GM18519 (cell line): ENCODE data around the gene A2M.

Experiments used
- ATAC-seq: cut with Tn5 transposase; IDR thresholded peaks from one replicate; pipeline ENCODE4 v1.9.1; 2021; ENCODE audit warnings: mild to moderate bottlenecking, moderate library complexity; ENCODE audit not compliant: unreplicated experiment, low FRiP score

Gene A2M

GRCh38 chr12:9075138-9075535, 40.6 kb downstream of the A2M start:
- ATAC-seq = no peak

GRCh38 chr12:9074484-9075137, 41.1 kb downstream of the A2M start:
- no peak for ATAC-seq

- no peak for ATAC-seq
These were observed 42.6 kb downstream of the A2M start for GRCh38 chr12:9073076-9073475.

GRCh38 chr12:9072481-9073038, 43.2 kb downstream of the A2M start:
- ATAC-seq = no peak

GRCh38 chr12:9071969-9072368, 43.8 kb downstream of the A2M start:
- ATAC-seq = no peak

- no peak for ATAC-seq
These were observed 44.2 kb downstream of the A2M start for GRCh38 chr12:9071518-9071917.

GRCh38 chr12:9070351-9070750, 45.4 kb downstream of the A2M start:
- ATAC-seq = no peak

- ATAC-seq = no peak
These were observed 47.1 kb downstream of the A2M start for GRCh38 chr12:9068600-9068999.

- ATAC-seq = no peak
These were observed 47.6 kb downstream of the A2M start for GRCh38 chr12:9068086-9068485.

GRCh38 chr12:9066755-9067423, 48.8 kb downstream of the A2M start:
- no peak for ATAC-seq

- ATAC-seq = no peak
These were observed 49.5 kb downstream of the A2M start for GRCh38 chr12:9066183-9066623.

GRCh38 chr12:9065607-9065856, 50.2 kb downstream of the A2M start:
- no peak for ATAC-seq

GRCh38 chr12:9064815-9065606, 50.7 kb downstream of the A2M start:
- ATAC-seq = no peak

GRCh38 chr12:9064201-9064814, 51.4 kb downstream of the A2M start:
- no peak for ATAC-seq

- ATAC-seq = no peak
These were observed 63.1 kb downstream of the A2M start for GRCh38 chr12:9052610-9053009.

GRCh38 chr12:9051158-9051550, 64.6 kb downstream of the A2M start:
- no peak for ATAC-seq

GRCh38 chr12:9050521-9051157, 65.1 kb downstream of the A2M start:
- ATAC-seq = no peak

GRCh38 chr12:9049520-9050133, 66.1 kb downstream of the A2M start:
- ATAC-seq = no peak

GRCh38 chr12:9048930-9049329, 66.8 kb downstream of the A2M start:
- ATAC-seq = no peak

- ATAC-seq = no peak
These were observed 68.6 kb downstream of the A2M start for GRCh38 chr12:9047105-9047504.
